Measurements from ENCODE around the gene NUDT15. TPM values are rescaled to one million over a fixed set of nuclear protein-coding genes. Genes with fewer than 3 reads are reported as not detected.

Gene NUDT15
- total and polyA plus RNA-seq, 2 of the 8 experiments (the other 6 are each of a cell fraction or from before 2014, with no cell fraction given) = 37.8 to 65.9 TPM

- Histone ChIP-seq H3K4me3 (ENCODE audit: extremely low read depth in 1 of 4, insufficient read depth in 2 of 4, low read depth in 3 of 4, low read length in 4 of 4) (no peak overlapping the region), H3K27ac (ENCODE audit: low read depth, low read length) (no peak overlapping the region), H3K14ac (ENCODE audit: insufficient read length) (no peak overlapping the region), H3K23ac (ENCODE audit: insufficient read length) (no peak overlapping the region), H2BK15ac (ENCODE audit: low read length) (no peak overlapping the region), H2AFZ (ENCODE audit: low read length) (no peak overlapping the region), H4K5ac (ENCODE audit: insufficient read length, low read depth, low read length) (no peak overlapping the region), H2BK20ac (ENCODE audit: low read length) (no peak overlapping the region), H3K23me2 (ENCODE audit: low read depth, low read length) (no peaks in the 10 kb centered on the region), H4K20me1 (replicated peaks in 1 of 2; ENCODE audit: control insufficient read depth in 1 of 2, insufficient read depth in 2 of 2, low read length in 2 of 2) (peaks cover 0 to 2% of the 10 kb centered on the region in 2 experiments), H4K8ac (ENCODE audit: extremely low read depth, insufficient read depth, low read length) (no peak overlapping the region), H3K4ac (replicated peaks; ENCODE audit: insufficient read length, low read depth, low read length) (no peak overlapping the region), H3K79me1 (ENCODE audit: low read depth, low read length) (peaks cover 2% of the 10 kb centered on the region; the same call in 1 of the 2 replicates), H3K4me1 (replicated peaks in 1 of 4; ENCODE audit: control insufficient read depth in 3 of 4, insufficient read depth in 4 of 4, low read length in 3 of 4) (no peaks in the 10 kb centered on the region), H4K91ac (replicated peaks; ENCODE audit: insufficient read length, low read length) (no peak overlapping the region), H2AK5ac (ENCODE audit: low read depth, low read length) (no peak overlapping the region), H3K18ac (ENCODE audit: extremely low read depth, low read length) (no peak overlapping the region), H2BK120ac (replicated peaks; ENCODE audit: low read depth, low read length) (no peak overlapping the region), H3K36me3 (ENCODE audit: control insufficient read depth in 2 of 4, insufficient read depth in 4 of 4, low read length in 3 of 4) (peaks cover 4 to 39% (median 12%) of the 10 kb centered on the region in 4 experiments; a peak in 5 of 8 replicates), H3K9ac (replicated peaks in 1 of 4; ENCODE audit: extremely low read depth in 1 of 4, low read depth in 3 of 4, low read length in 3 of 4) (no peak overlapping the region), H2BK5ac (ENCODE audit: low read depth, low read length) (no peak overlapping the region), H3K27me3 (replicated peaks in 1 of 4; ENCODE audit: control insufficient read depth in 3 of 4, extremely low read depth in 1 of 4, insufficient read depth in 3 of 4, low read length in 3 of 4) (no peaks in the 10 kb centered on the region), H2BK12ac (ENCODE audit: low read depth, low read length) (no peak overlapping the region), H3K9me3 (ENCODE audit: insufficient read depth in 2 of 2, low read depth in 1 of 2, low read length in 1 of 2) (no peaks in the 10 kb centered on the region), H3K4me2 (ENCODE audit: insufficient read depth in 1 of 2, low read depth in 2 of 2, low read length in 2 of 2) (no peak overlapping the region), H3K56ac (replicated peaks; ENCODE audit: insufficient read length, low read depth, low read length) (no peak overlapping the region), H3K79me2 (ENCODE audit: control insufficient read depth in 1 of 2, insufficient read depth in 2 of 2, low read length in 2 of 2) (peaks cover 2 to 39% of the 10 kb centered on the region in 2 experiments; a peak in 2 of 4 replicates)
- ChIA-PET CTCF (ENCODE audit: partially characterized antibody) (no interaction called here), POLR2A (ENCODE audit: partially characterized antibody) (no interaction called here)
- WGBS, 2 experiments (ENCODE audit: extremely low coverage in 1 of 2, insufficient coverage in 1 of 2, insufficient read length in 1 of 2, insufficient replicate concordance in 2 of 2, low coverage in 1 of 2, low lambda C conversion rate in 2 of 2, missing lambda C conversion rate in 1 of 2) = 73% methylated on average over 1 of the region's 1 CpG; no CpG with 5 or more reads in 1 of the 2 experiments
- no peak for FAIRE-seq
- DNase-seq (ENCODE audit: low read depth in 1 of 2, low spot score in 2 of 2) = no peak
- no peak for TF ChIP-seq SUZ12 (IDR thresholded peaks at IDR 0.05; ENCODE audit: low read length)
- TF ChIP-seq NANOG (IDR thresholded peaks at IDR 0.05; ENCODE audit: insufficient read depth, low read depth, low read length, poor library complexity, severe bottlenecking) = no peak
- no peak for TF ChIP-seq SP2 (IDR thresholded peaks at IDR 0.05; ENCODE audit: low read length)
- no peak for TF ChIP-seq PHF8 (conservative IDR thresholded peaks at IDR 0.05; ENCODE audit: low read depth, low read length)
- TF ChIP-seq, protein P1, sequence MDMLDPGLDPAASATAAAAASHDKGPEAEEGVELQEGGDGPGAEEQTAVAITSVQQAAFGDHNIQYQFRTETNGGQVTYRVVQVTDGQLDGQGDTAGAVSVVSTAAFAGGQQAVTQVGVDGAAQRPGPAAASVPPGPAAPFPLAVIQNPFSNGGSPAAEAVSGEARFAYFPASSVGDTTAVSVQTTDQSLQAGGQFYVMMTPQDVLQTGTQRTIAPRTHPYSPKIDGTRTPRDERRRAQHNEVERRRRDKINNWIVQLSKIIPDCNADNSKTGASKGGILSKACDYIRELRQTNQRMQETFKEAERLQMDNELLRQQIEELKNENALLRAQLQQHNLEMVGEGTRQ (IDR thresholded peaks at IDR 0.05; ENCODE audit: low read length) = no peak
- no peak for TF ChIP-seq CHD1 (IDR thresholded peaks at IDR 0.05; ENCODE audit: low read depth, low read length)
- no peak for TF ChIP-seq EZH2 (IDR thresholded peaks at IDR 0.05; ENCODE audit: low read depth, low read length, severe bottlenecking)
- TF ChIP-seq CEBPB (IDR thresholded peaks at IDR 0.05; ENCODE audit: low read depth, low read length) = no peak
- TF ChIP-seq, protein P2, sequence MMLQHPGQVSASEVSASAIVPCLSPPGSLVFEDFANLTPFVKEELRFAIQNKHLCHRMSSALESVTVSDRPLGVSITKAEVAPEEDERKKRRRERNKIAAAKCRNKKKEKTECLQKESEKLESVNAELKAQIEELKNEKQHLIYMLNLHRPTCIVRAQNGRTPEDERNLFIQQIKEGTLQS (IDR thresholded peaks at IDR 0.05; ENCODE audit: insufficient read depth, low read depth, low read length) = no peak
- no peak for TF ChIP-seq SIRT6 (IDR thresholded peaks at IDR 0.05; ENCODE audit: low read length)
- TF ChIP-seq TAF7 (optimal IDR thresholded peaks at IDR 0.05; ENCODE audit: borderline replicate concordance, low read depth, low read length) = no peak
- no peak for TF ChIP-seq KDM5A (IDR thresholded peaks at IDR 0.05; ENCODE audit: low read length)
- no peak for TF ChIP-seq EP300 (IDR thresholded peaks at IDR 0.05; ENCODE audit: borderline replicate concordance in 1 of 2, low read depth in 2 of 2, low read length in 2 of 2)
These were observed 47.1 kb upstream of the NUDT15 start for GRCh38 chr13:47990427-47990826.
